C4-2B (cell line): ENCODE data around the gene HOXA6.

Experiments used
- ZFX ChIP-seq: fragments of 450-650 bp; IDR thresholded peaks from 2 replicates; pipeline ENCODE4 v1.6.1; 2017
- TF ChIP-seq, protein P1 (sequence below): fragments of 450-650 bp; conservative IDR thresholded peaks from 2 replicates; pipeline ENCODE4 v1.5.1; 2017; ENCODE audit warnings: mild to moderate bottlenecking

DNA sequence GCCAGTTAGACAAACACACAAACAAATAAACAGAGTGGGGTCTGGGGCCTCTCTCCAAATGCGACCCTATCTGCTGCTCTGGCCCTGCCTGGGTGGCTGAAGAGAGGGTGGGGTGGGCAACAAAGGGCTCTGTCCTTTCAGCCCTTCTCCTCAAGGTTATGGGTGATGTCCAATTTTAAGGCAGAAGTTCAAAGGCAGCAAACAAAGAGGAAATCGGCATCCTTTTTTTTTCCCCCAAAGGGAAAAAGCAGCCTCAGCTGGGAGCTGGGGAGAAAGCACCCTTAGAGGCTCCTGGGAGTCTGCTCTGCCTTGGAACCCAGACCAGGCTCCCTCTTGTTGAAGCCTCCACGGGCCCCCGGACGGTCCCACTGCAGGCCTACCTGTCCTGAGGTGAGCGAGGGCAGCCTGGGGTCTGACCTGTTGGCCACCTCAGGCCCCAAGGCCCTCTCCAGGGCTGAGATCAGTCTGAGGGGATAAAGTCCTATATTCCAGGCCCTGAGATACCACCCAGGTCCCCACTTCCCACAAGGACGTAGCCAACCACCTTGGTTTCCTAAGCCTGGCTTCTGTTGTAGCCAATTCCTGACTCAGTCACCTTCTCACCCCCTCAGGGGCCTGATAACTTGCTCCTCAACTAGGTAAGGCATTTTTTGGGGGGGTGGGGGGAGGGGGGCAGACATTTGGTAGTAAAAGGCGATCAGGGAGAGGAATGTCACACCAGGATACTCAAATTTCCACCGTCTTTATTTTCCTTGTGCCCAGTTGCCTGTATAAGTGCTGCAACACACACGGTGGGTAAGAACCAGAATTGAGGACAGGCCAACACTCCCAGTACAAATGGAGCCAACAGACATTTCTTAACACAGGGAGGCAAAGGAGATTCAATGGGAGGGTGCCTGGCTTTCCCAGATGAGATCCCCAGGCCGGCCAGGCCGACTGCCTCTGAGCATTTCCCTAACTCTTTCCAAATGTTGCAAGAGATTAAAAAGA is 33.2 kb upstream of the HOXA6 start:
- TF ChIP-seq, protein P1, sequence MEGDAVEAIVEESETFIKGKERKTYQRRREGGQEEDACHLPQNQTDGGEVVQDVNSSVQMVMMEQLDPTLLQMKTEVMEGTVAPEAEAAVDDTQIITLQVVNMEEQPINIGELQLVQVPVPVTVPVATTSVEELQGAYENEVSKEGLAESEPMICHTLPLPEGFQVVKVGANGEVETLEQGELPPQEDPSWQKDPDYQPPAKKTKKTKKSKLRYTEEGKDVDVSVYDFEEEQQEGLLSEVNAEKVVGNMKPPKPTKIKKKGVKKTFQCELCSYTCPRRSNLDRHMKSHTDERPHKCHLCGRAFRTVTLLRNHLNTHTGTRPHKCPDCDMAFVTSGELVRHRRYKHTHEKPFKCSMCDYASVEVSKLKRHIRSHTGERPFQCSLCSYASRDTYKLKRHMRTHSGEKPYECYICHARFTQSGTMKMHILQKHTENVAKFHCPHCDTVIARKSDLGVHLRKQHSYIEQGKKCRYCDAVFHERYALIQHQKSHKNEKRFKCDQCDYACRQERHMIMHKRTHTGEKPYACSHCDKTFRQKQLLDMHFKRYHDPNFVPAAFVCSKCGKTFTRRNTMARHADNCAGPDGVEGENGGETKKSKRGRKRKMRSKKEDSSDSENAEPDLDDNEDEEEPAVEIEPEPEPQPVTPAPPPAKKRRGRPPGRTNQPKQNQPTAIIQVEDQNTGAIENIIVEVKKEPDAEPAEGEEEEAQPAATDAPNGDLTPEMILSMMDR = no peak
- TF ChIP-seq ZFX = no peak
